HepG2 (cell line): ENCODE measurements around the gene RSAD2. TPM values are rescaled to one million over a fixed set of nuclear protein-coding genes. Genes with fewer than 3 reads are reported as not detected.

Experiments used
- AKAP8 ChIP-seq: sonication (generic); formaldehyde crosslinking; IDR thresholded peaks from 2 replicates; pipeline ENCODE4 v1.5.1; 2020; ENCODE audit warnings: mild to moderate bottlenecking, missing genetic modification reagents
- ARID4A ChIP-seq: sonication (generic); formaldehyde crosslinking; IDR thresholded peaks from 2 replicates; pipeline ENCODE4 v1.5.0; 2020; ENCODE audit warnings: mild to moderate bottlenecking, missing genetic modification reagents, borderline replicate concordance
- FOXK1 ChIP-seq: sonication (generic); formaldehyde crosslinking; IDR thresholded peaks from 2 replicates; pipeline ENCODE4 v1.4.0; 2020; ENCODE audit warnings: low read depth, missing genetic modification reagents, borderline replicate concordance
- FOXO1 ChIP-seq: sonication (generic); formaldehyde crosslinking; IDR thresholded peaks from 2 replicates; pipeline ENCODE4 v1.4.0; 2020; ENCODE audit warnings: missing genetic modification reagents
- HNRNPL ChIP-seq: fragments of 200-400 bp; formaldehyde crosslinking; IDR thresholded peaks from 2 replicates; pipeline ENCODE4 v1.6.1; 2017; ENCODE audit warnings: mild to moderate bottlenecking, low read depth, low read length
- IRX3 ChIP-seq: sonication (generic); formaldehyde crosslinking; IDR thresholded peaks from 2 replicates; pipeline ENCODE4 v1.8.1; 2023; ENCODE audit warnings: mild to moderate bottlenecking, low read depth, missing genetic modification reagents, borderline replicate concordance
- KDM1A ChIP-seq: IDR thresholded peaks from 2 replicates; pipeline ENCODE4 v1.6.1; 2016; ENCODE audit warnings: missing compliant biosample characterization
- KLF11 ChIP-seq: IDR thresholded peaks from 2 replicates; pipeline ENCODE4 v1.6.1; 2016; ENCODE audit warnings: missing compliant biosample characterization
- MBNL3 ChIP-seq: fragments of 250-450 bp; sonication (Bioruptor Pico); conservative IDR thresholded peaks from 2 replicates; pipeline ENCODE4 v1.8.0; 2022; ENCODE audit warnings: mild to moderate bottlenecking, inconsistent platforms
- RBM39 ChIP-seq: fragments of 200-400 bp; formaldehyde crosslinking; IDR thresholded peaks from one replicate; pipeline ENCODE4 v1.6.1; 2018; ENCODE audit warnings: antibody characterized with exemption, mild to moderate bottlenecking, low read depth, low read length; ENCODE audit not compliant: poor library complexity, severe bottlenecking
- RELA ChIP-seq: sonication (generic); formaldehyde crosslinking; IDR thresholded peaks from 2 replicates; pipeline ENCODE4 v1.4.0; 2020; ENCODE audit warnings: missing genetic modification reagents
- RERE ChIP-seq: IDR thresholded peaks from 2 replicates; pipeline ENCODE4 v1.6.1; 2016; ENCODE audit warnings: low read depth, missing genetic modification reagents, missing compliant biosample characterization
- TARDBP ChIP-seq: sonication (generic); formaldehyde crosslinking; IDR thresholded peaks from 2 replicates; pipeline ENCODE4 v1.8.0; 2022; ENCODE audit warnings: mild to moderate bottlenecking, missing genetic modification reagents
- ZNF121 ChIP-seq: sonication (generic); formaldehyde crosslinking; IDR thresholded peaks from 2 replicates; pipeline ENCODE4 v1.5.0; 2020; ENCODE audit warnings: mild to moderate bottlenecking, missing genetic modification reagents
- ZNF30 ChIP-seq: sonication (generic); formaldehyde crosslinking; IDR thresholded peaks from 2 replicates; pipeline ENCODE4 v1.5.0; 2020; ENCODE audit warnings: mild to moderate bottlenecking, missing genetic modification reagents
- ZNF782 ChIP-seq: sonication (generic); formaldehyde crosslinking; IDR thresholded peaks from 2 replicates; pipeline ENCODE4 v1.4.0; 2020; ENCODE audit warnings: missing genetic modification reagents, mild to moderate bottlenecking, borderline replicate concordance
- ZNF879 ChIP-seq: sonication (generic); formaldehyde crosslinking; IDR thresholded peaks from 2 replicates; pipeline ENCODE4 v1.8.1; 2023; ENCODE audit warnings: missing genetic modification reagents
- ZSCAN20 ChIP-seq: sonication (generic); formaldehyde crosslinking; IDR thresholded peaks from 2 replicates; pipeline ENCODE4 v1.4.0; 2020; ENCODE audit warnings: missing genetic modification reagents, mild to moderate bottlenecking, borderline replicate concordance
- polyA plus RNA-seq, 8 experiments: library from polyadenylated mRNA; depleted of rRNA in 3 of 8; stranded (reverse) in 7 of 8; unstranded in 1 of 8; fragments of >200 nt; fragmentation: Illumina TruSeq in 4 of 8; extraction: Trizol in 4 of 8; gene quantifications; 2 replicates each; pipeline versions ENCODE4 v1.2.1 to v1.2.3, GENCODE V29; 2011 to 2016; ENCODE audit warnings: low read depth in 4 of 8, missing spikeins in 1 of 8, mixed read lengths in 1 of 8; ENCODE audit not compliant: insufficient read depth in 1 of 8
- total RNA-seq, 5 experiments: library from RNA; depleted of rRNA; stranded (reverse); fragments of >200 nt; fragmentation: Illumina TruSeq; extraction: Trizol; gene quantifications; 2 replicates each; pipeline ENCODE4 v1.2.3, GENCODE V29; 2016; ENCODE audit warnings: low read depth in 1 of 5
- TF ChIP-seq, protein P1 (sequence below): sonication (generic); formaldehyde crosslinking; IDR thresholded peaks from 2 replicates; pipeline ENCODE4 v1.5.1; 2020; ENCODE audit warnings: missing genetic modification reagents, mild to moderate bottlenecking, borderline replicate concordance

The RSAD2 gene
- total and polyA plus RNA-seq, 2 of the 13 experiments (the other 11 are each of a cell fraction or from before 2014, with no cell fraction given): 0.11 TPM; not detected in 1

DNA sequence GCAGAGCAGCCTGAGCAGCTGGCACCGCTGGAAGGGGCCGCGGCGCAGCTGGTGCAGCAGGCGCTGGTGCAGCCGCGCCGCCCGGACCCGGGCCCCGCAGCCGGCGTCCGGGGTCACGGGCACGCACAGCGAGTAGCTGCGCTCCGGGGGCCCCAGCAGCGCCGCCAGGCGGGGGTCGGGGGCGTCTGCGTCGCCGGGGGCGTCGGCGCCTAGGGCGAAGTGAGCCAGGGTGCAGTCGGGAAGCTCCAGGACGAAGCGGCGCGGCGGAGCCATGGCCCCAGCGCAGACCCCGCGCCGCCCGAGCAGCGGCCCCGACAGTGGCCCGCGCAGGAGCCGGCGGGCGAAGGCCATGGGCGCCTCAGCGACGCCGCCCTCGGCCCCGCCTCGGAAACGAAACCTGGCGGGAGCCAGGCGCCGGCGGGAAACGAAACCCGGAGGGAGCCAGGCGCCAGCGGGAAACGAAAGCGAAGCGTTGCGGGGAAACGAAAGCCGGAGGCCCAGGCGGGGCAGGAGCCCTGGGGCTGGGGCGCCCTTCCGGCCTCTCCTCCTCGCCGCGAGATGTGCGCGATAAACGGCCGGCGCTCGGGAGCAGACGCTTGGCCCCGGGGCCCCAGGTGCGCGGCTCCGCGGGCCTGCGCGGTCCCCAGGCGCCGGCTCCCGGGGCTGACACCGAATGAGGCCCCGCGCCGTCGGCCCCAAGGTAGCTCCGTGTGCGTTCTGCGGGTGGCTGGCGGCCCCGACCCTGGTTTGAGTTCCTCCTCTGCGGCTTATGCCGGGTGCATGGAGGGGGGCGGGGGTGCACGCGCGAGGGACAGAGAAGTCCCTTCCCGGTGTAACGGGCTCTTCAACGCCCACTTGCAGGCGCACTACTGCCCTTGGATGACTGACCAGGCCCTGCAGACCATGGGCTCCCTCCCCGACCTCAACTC, 12.0 kb upstream of the RSAD2 start, which contains the start of gene CMPK2 (continued):
- TF ChIP-seq RBM39 (peak; percentile 46), ARID4A (CRISPR knock-in tag) (peak; percentile 71; the same call in 1 of the 2 replicates), KDM1A (no peak), AKAP8 (CRISPR knock-in tag) (peak; percentile 68; the same call in 1 of the 2 replicates), IRX3 (peak; percentile 96), RERE (no peak), ZSCAN20 (no peak), RELA (no peak), KLF11 (no peak), ZNF879 (CRISPR knock-in tag) (0 out of 2 replicates have a peak, but pooled peaks have one; percentile 57), ZNF782 (no peak), FOXO1 (CRISPR knock-in tag) (no peak), TARDBP (CRISPR knock-in tag) (peak; percentile 25; the same call in 1 of the 2 replicates), MBNL3 (no peak), HNRNPL (no peak), ZNF121 (peak; percentile 58; the same call in 1 of the 2 replicates), FOXK1 (CRISPR knock-in tag) (no peak), ZNF30 (CRISPR knock-in tag) (0 out of 2 replicates have a peak, but pooled peaks have one; percentile 78)
- TF ChIP-seq, protein P1, sequence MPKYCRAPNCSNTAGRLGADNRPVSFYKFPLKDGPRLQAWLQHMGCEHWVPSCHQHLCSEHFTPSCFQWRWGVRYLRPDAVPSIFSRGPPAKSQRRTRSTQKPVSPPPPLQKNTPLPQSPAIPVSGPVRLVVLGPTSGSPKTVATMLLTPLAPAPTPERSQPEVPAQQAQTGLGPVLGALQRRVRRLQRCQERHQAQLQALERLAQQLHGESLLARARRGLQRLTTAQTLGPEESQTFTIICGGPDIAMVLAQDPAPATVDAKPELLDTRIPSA (CRISPR knock-in tag): no peak
